GM13976 (cell line): ENCODE measurements around the gene WFDC10B.
"Not testable (repeated sequence)": the region's sequence is repeated elsewhere in the genome, so short reads cannot be mapped to it uniquely, and the experiment has no call there.

Experiments
- DNase-seq: peaks from one replicate; pipeline ENCODE4 v3.0.0; 2012; ENCODE audit warnings: low spot score
- in situ Hi-C: fragments of 300-500 bp; cut with MboI; formaldehyde crosslinking; loops from one replicate; pipeline ENCODE4 v1.12.0; 2022; ENCODE audit warnings: low sequenced_read_pairs, mixed read lengths, inconsistent platforms; ENCODE audit not compliant: unreplicated experiment
- TF ChIP-seq, protein P1 (sequence below): IDR thresholded peaks from 2 replicates; pipeline ENCODE4 v1.5.1; 2012; ENCODE audit warnings: borderline replicate concordance, mild to moderate bottlenecking; ENCODE audit not compliant: insufficient read depth; ENCODE audit errors: extremely low read depth, missing control alignments, control extremely low read depth

WFDC10B gene

GRCh38 chr20:45735552-45735951, 30.7 kb upstream of the WFDC10B start:
- in situ Hi-C loops = no loop called here
- DNase-seq = no peak
- TF ChIP-seq, protein P1, sequence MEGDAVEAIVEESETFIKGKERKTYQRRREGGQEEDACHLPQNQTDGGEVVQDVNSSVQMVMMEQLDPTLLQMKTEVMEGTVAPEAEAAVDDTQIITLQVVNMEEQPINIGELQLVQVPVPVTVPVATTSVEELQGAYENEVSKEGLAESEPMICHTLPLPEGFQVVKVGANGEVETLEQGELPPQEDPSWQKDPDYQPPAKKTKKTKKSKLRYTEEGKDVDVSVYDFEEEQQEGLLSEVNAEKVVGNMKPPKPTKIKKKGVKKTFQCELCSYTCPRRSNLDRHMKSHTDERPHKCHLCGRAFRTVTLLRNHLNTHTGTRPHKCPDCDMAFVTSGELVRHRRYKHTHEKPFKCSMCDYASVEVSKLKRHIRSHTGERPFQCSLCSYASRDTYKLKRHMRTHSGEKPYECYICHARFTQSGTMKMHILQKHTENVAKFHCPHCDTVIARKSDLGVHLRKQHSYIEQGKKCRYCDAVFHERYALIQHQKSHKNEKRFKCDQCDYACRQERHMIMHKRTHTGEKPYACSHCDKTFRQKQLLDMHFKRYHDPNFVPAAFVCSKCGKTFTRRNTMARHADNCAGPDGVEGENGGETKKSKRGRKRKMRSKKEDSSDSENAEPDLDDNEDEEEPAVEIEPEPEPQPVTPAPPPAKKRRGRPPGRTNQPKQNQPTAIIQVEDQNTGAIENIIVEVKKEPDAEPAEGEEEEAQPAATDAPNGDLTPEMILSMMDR = no peak

DNA sequence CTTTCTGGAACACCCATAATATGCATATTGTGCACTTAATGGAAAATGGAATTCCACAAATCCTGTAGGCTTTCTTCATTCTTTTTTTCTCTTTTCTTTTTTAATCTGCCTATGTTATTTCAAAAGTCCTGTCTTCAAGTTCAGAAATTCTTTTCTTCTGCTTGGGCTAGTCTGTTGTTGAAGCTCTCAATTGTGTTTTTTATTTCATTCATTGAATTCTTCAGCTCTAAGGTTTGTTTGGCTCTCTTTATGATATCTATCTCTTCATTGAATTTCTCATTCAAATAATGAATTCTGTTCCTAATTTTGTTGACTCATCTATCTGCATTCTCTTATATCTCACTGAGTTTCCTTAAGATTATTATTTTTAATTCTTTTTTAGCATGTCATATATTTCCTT, 27.4 kb upstream of the WFDC10B start:
- TF ChIP-seq, protein P1 = no peak
- in situ Hi-C loops = no loop called here
- no peak for DNase-seq

- no peak for DNase-seq
- in situ Hi-C loops = no loop called here
- TF ChIP-seq, protein P1 = no peak
Observed at GRCh38 chr20:45727044-45727443, 22.2 kb upstream of the WFDC10B start.

DNA sequence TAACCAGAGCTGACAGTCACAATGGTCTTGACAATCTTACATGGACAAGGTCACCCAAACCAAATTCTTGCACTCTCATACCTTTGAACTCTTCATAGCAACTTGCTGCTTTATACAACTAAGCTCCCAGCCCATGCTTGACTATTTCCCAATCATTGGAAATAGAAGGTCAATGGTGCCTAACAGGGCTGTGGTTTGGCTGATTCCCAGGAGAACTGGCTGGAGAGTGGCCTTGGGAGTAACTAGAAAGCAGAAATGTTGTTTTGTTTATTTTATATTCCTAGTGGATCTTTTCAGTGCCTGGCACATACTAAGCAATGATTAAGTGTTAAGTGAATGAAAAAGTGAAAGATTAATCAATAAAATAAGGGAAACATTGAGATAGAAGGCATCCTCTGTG, 20.3 kb upstream of the WFDC10B start:
- TF ChIP-seq, protein P1 = no peak
- no peak for DNase-seq
- in situ Hi-C loops = no loop called here

- in situ Hi-C loops = no loop called here
- TF ChIP-seq, protein P1 = no peak
- no peak for DNase-seq
Observed at GRCh38 chr20:45722047-45722446, 17.2 kb upstream of the WFDC10B start, which contains the start of gene SPINT4. Gene SPINT4 (plus strand): TSS chr20:45722347. CDS start chr20:45722368, 21 bp downstream.

- in situ Hi-C loops, DNase-seq: not testable (repeated sequence)
Observed at GRCh38 chr20:45716141-45716688, 11.4 kb upstream of the WFDC10B start.

DNA sequence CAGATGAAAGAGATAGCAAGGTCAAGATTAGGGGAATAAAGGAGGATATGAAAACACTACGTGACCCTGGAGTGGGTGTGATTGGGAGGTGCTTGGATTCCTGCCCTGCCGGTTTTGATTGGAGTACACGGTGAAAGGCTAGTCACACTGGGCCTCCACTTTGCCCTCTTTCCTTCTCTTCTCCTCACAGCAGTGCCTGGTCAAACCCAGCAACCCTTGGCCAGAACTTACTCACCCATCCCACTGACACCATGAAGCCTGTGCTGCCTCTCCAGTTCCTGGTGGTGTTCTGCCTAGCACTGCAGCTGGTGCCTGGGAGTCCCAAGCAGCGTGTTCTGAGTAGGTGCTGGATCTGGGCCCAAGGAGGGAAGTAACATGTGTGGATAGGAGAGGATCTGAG, 2.9 kb downstream of the WFDC10B start, which contains the start of gene WFDC13:
Gene WFDC13 (plus strand): TSS at position 166 of the 400 bp plus-strand sequence. CDS start 86 bp downstream, at position 252.
- TF ChIP-seq, protein P1 = no peak
- in situ Hi-C loops = no loop called here
- no peak for DNase-seq
